ENCODE measurements around the gene HMGCS2. TPM values are rescaled to one million over a fixed set of nuclear protein-coding genes. Genes with fewer than 3 reads are reported as not detected.

The HMGCS2 gene
- total and polyA plus RNA-seq, 9 of the 15 experiments (the other 6 are each of a cell fraction or from before 2014, with no cell fraction given): 0.13 TPM; not detected in 8

DNA sequence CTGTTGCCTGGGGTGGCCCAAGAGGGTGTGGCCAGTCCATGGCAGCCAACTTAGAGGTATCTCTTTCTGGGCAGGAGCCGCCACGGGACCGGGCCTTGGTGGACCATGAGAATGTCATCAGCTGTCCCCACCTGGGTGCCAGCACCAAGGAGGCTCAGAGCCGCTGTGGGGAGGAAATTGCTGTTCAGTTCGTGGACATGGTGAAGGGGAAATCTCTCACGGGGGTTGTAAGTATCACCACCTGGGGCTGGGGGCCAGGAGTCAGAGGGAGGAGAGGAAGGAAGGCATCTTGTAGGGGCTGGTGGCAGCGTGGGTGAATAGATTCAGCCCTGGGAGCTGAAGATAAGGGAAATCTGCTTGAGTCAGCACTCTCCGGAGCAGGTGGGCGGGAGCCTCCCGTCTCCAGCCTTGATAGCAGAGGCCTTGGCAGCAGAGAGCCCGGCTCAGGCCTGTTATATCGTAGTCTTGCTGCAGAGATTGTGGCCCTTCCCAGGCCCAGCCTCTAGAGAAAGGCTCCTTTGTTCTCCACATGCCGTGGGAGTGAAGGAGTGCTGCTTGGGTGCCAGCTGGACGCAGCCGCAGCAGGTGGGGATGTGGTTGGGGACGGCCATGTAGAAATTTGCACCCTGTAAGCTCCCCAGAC lies 31.5 kb downstream of the HMGCS2 start (continued):
- TF ChIP-seq, protein P1, sequence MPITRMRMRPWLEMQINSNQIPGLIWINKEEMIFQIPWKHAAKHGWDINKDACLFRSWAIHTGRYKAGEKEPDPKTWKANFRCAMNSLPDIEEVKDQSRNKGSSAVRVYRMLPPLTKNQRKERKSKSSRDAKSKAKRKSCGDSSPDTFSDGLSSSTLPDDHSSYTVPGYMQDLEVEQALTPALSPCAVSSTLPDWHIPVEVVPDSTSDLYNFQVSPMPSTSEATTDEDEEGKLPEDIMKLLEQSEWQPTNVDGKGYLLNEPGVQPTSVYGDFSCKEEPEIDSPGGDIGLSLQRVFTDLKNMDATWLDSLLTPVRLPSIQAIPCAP (CRISPR knock-in tag; IDR thresholded peaks at IDR 0.05; ENCODE audit: borderline replicate concordance): no peak
- TF ChIP-seq, protein P2, sequence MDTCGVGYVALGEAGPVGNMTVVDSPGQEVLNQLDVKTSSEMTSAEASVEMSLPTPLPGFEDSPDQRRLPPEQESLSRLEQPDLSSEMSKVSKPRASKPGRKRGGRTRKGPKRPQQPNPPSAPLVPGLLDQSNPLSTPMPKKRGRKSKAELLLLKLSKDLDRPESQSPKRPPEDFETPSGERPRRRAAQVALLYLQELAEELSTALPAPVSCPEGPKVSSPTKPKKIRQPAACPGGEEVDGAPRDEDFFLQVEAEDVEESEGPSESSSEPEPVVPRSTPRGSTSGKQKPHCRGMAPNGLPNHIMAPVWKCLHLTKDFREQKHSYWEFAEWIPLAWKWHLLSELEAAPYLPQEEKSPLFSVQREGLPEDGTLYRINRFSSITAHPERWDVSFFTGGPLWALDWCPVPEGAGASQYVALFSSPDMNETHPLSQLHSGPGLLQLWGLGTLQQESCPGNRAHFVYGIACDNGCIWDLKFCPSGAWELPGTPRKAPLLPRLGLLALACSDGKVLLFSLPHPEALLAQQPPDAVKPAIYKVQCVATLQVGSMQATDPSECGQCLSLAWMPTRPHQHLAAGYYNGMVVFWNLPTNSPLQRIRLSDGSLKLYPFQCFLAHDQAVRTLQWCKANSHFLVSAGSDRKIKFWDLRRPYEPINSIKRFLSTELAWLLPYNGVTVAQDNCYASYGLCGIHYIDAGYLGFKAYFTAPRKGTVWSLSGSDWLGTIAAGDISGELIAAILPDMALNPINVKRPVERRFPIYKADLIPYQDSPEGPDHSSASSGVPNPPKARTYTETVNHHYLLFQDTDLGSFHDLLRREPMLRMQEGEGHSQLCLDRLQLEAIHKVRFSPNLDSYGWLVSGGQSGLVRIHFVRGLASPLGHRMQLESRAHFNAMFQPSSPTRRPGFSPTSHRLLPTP (IDR thresholded peaks at IDR 0.05; ENCODE audit: borderline replicate concordance, extremely low read depth, insufficient read length): no peak
- TF ChIP-seq TEAD4 (IDR thresholded peaks at IDR 0.05; ENCODE audit: low read length) (peak; percentile 98), TEAD4 (CRISPR knock-in tag; IDR thresholded peaks at IDR 0.05; ENCODE audit: borderline replicate concordance) (no peak), SMAD1 (IDR thresholded peaks at IDR 0.05; ENCODE audit: low read depth, low read length, partially characterized antibody) (peak; percentile 49), NBN (IDR thresholded peaks at IDR 0.05; ENCODE audit: low read depth) (peak; percentile 40; the same call in 1 of the 2 replicates), ETV1 (tag; conservative IDR thresholded peaks at IDR 0.05; ENCODE audit: low read depth) (peak; percentile 62), STAT5B (CRISPR knock-in tag; IDR thresholded peaks at IDR 0.05) (no peak), HEY1 (CRISPR knock-in tag; IDR thresholded peaks at IDR 0.05; ENCODE audit: borderline replicate concordance) (no peak), TFAM (CRISPR knock-in tag; conservative IDR thresholded peaks at IDR 0.05) (no peak), HNRNPK (IDR thresholded peaks at IDR 0.05; ENCODE audit: low read depth, low read length, poor library complexity, severe bottlenecking) (no peak), ZNF584 (CRISPR knock-in tag; IDR thresholded peaks at IDR 0.05; ENCODE audit: low read depth) (peak; percentile 89)
- TF ChIP-seq, protein P3, sequence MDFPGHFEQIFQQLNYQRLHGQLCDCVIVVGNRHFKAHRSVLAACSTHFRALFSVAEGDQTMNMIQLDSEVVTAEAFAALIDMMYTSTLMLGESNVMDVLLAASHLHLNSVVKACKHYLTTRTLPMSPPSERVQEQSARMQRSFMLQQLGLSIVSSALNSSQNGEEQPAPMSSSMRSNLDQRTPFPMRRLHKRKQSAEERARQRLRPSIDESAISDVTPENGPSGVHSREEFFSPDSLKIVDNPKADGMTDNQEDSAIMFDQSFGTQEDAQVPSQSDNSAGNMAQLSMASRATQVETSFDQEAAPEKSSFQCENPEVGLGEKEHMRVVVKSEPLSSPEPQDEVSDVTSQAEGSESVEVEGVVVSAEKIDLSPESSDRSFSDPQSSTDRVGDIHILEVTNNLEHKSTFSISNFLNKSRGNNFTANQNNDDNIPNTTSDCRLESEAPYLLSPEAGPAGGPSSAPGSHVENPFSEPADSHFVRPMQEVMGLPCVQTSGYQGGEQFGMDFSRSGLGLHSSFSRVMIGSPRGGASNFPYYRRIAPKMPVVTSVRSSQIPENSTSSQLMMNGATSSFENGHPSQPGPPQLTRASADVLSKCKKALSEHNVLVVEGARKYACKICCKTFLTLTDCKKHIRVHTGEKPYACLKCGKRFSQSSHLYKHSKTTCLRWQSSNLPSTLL (IDR thresholded peaks at IDR 0.05): no peak
- TF ChIP-seq, protein P4, sequence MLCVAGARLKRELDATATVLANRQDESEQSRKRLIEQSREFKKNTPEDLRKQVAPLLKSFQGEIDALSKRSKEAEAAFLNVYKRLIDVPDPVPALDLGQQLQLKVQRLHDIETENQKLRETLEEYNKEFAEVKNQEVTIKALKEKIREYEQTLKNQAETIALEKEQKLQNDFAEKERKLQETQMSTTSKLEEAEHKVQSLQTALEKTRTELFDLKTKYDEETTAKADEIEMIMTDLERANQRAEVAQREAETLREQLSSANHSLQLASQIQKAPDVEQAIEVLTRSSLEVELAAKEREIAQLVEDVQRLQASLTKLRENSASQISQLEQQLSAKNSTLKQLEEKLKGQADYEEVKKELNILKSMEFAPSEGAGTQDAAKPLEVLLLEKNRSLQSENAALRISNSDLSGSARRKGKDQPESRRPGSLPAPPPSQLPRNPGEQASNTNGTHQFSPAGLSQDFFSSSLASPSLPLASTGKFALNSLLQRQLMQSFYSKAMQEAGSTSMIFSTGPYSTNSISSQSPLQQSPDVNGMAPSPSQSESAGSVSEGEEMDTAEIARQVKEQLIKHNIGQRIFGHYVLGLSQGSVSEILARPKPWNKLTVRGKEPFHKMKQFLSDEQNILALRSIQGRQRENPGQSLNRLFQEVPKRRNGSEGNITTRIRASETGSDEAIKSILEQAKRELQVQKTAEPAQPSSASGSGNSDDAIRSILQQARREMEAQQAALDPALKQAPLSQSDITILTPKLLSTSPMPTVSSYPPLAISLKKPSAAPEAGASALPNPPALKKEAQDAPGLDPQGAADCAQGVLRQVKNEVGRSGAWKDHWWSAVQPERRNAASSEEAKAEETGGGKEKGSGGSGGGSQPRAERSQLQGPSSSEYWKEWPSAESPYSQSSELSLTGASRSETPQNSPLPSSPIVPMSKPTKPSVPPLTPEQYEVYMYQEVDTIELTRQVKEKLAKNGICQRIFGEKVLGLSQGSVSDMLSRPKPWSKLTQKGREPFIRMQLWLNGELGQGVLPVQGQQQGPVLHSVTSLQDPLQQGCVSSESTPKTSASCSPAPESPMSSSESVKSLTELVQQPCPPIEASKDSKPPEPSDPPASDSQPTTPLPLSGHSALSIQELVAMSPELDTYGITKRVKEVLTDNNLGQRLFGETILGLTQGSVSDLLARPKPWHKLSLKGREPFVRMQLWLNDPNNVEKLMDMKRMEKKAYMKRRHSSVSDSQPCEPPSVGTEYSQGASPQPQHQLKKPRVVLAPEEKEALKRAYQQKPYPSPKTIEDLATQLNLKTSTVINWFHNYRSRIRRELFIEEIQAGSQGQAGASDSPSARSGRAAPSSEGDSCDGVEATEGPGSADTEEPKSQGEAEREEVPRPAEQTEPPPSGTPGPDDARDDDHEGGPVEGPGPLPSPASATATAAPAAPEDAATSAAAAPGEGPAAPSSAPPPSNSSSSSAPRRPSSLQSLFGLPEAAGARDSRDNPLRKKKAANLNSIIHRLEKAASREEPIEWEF (CRISPR knock-in tag; IDR thresholded peaks at IDR 0.05): peak; percentile 91

Measured in K562 (cell line).